Mononuclear cell (primary cell): Measurements from ENCODE around the gene NOL4L. TPM values are rescaled to one million over a fixed set of nuclear protein-coding genes. Genes with fewer than 3 reads are reported as not detected.
"Not testable (repeated sequence)": the region's sequence is repeated elsewhere in the genome, so short reads cannot be mapped to it uniquely, and the experiment has no call there.

Experiments used
- H3K27me3 ChIP-seq: 2 replicates; pipeline ENCODE4 v1.6.0; 2011; ENCODE audit warnings: low read length, control low read depth; ENCODE audit not compliant: insufficient read depth
- H3K4me1 ChIP-seq: 2 replicates; pipeline ENCODE4 v1.5.1; 2011; ENCODE audit warnings: mild to moderate bottlenecking, low read length, control low read depth; ENCODE audit not compliant: insufficient read depth
- H3K4me3 ChIP-seq: 2 replicates; pipeline ENCODE4 v1.5.1; 2011; ENCODE audit warnings: mild to moderate bottlenecking, low read length, moderate library complexity
- H3K9me3 ChIP-seq: 2 replicates; pipeline ENCODE4 v1.5.1; 2011; ENCODE audit warnings: low read depth, mild to moderate bottlenecking, control low read depth, low read length
- total RNA-seq: library from RNA; depleted of rRNA; stranded (reverse); fragments of >200 nt; gene quantifications from one replicate; pipeline ENCODE4 v1.2.3, GENCODE V29; 2012

The NOL4L gene
- total RNA-seq, 1 donor: 26.2 TPM

GRCh38 chr20:32578062-32578461, 7.1 kb downstream of the NOL4L start:
- peaks cover 48% of the 10 kb centered on the region for H3K4me1 ChIP-seq
- H3K4me3 ChIP-seq, H3K9me3 ChIP-seq, H3K27me3 ChIP-seq: not testable (repeated sequence)

GRCh38 chr20:32577657-32578056, 7.5 kb downstream of the NOL4L start:
- no peak overlapping the region for H3K4me3 ChIP-seq

DNA sequence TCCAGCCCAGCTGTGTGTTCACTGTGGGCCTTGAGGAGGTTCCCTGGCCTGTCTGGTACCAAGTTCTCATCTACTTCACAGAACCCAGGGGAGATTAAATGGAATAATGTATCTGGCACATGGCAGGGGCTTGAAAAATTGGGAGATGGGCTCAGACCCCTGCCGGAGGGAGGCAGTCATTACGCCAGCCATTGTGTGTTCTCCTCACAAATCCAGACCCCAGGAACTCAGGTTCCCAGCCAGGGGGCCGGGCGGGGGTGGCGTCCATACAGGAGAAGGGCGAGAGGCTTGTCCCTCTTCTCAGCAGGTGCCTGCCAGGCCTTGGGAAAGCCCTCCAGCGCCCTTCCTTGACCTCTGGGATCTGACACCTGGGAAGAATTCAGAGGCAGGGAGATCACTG, 8.1 kb downstream of the NOL4L start:
- Histone ChIP-seq H3K9me3 (no peaks in the 10 kb centered on the region), H3K27me3 (no peaks in the 10 kb centered on the region), H3K4me1 (peaks cover 38% of the 10 kb centered on the region), H3K4me3 (no peak overlapping the region)

More at GRCh38 chr20:32577657-32578056, 7.5 kb downstream of the NOL4L start:
- Histone ChIP-seq H3K9me3 (no peaks in the 10 kb centered on the region), H3K27me3 (no peaks in the 10 kb centered on the region), H3K4me1 (peaks cover 44% of the 10 kb centered on the region)

DNA sequence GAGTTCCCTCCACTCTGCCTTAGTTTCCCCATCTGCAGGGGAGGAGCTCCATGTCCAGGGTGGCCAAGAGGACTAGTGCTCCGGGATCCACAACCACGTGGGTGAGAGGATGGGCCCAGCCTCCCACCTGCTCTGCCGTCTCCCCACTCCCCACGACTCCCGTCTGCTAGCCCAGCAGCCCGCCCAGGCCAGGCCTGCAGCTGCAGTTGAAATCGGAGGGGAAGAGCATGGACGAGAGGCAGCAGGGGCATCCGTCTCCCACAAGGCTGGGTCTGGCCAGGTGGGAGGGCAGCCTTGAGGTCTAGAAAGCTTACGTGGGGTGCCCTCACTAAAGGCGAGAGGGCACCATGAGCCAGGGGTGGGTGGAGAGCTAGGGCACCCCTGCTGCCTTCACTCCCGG, 8.6 kb downstream of the NOL4L start:
- H3K27me3 ChIP-seq: no peaks in the 10 kb centered on the region
- H3K4me3 ChIP-seq: no peak overlapping the region
- H3K9me3 ChIP-seq: no peaks in the 10 kb centered on the region
- H3K4me1 ChIP-seq: peaks cover 38% of the 10 kb centered on the region

- Histone ChIP-seq H3K27me3 (no peaks in the 10 kb centered on the region), H3K4me1 (peaks cover 38% of the 10 kb centered on the region), H3K4me3 (no peak overlapping the region), H3K9me3 (no peaks in the 10 kb centered on the region)
Measured at GRCh38 chr20:32575805-32576204, 9.3 kb downstream of the NOL4L start.

DNA sequence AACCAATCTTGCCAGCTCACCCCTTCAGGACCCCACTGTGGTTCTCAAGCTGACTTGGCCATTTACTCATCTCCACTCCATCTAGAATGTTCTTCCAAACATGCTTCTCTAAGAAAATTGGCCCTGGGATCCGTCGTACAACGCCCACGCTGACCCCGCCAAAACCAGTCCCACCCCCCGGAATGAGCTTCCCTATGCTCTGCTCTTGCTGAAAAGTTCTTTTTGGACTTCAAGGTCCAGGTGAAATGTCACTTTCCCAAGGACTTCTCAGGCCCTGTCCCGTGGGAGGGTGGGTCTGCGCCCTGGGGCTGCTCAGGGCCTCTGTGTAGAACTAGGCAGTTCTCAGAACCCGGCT, 9.9 kb downstream of the NOL4L start:
- peaks cover 38% of the 10 kb centered on the region for H3K4me1 ChIP-seq
- H3K9me3 ChIP-seq: no peaks in the 10 kb centered on the region
- no peak overlapping the region for H3K4me3 ChIP-seq
- H3K27me3 ChIP-seq: no peaks in the 10 kb centered on the region

- Histone ChIP-seq H3K4me1 (peaks cover 40% of the 10 kb centered on the region), H3K4me3 (no peak overlapping the region), H3K27me3 (no peaks in the 10 kb centered on the region), H3K9me3 (no peaks in the 10 kb centered on the region)
Measured at GRCh38 chr20:32574296-32575226, 10.6 kb downstream of the NOL4L start.

GRCh38 chr20:32573167-32573851, 11.8 kb downstream of the NOL4L start:
- no peak overlapping the region for H3K4me3 ChIP-seq
- peaks cover 52% of the 10 kb centered on the region for H3K4me1 ChIP-seq
- H3K9me3 ChIP-seq: no peaks in the 10 kb centered on the region
- H3K27me3 ChIP-seq: no peaks in the 10 kb centered on the region

GRCh38 chr20:32572271-32572968, 12.7 kb downstream of the NOL4L start:
- Histone ChIP-seq H3K9me3 (no peaks in the 10 kb centered on the region), H3K4me3 (no peak overlapping the region), H3K27me3 (no peaks in the 10 kb centered on the region), H3K4me1 (peaks cover 60% of the 10 kb centered on the region)

DNA sequence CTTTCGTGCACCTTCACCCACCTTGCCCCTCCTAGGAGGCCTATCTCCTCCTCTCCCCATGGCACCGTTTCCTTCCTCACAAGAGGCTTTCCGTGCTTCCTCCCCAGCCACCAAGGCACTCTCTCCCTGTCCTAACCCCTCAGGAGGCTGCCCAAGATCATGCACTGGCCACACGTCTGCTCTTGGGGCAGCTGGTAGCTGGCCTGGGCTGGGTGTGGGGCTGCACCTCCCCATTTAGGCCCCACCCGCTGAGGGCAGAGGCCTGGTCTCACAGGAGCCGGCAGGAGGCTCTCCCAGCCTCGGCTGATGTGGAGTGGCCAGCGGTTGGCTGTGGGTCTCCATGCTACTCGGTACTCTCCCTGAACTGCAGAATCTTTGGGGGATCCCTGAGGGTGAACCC, 13.6 kb downstream of the NOL4L start:
- H3K4me3 ChIP-seq: no peak overlapping the region
- no peaks in the 10 kb centered on the region for H3K27me3 ChIP-seq
- H3K4me1 ChIP-seq: peaks cover 68% of the 10 kb centered on the region
- H3K9me3 ChIP-seq: no peaks in the 10 kb centered on the region

GRCh38 chr20:32570401-32571190, 14.5 kb downstream of the NOL4L start:
- Histone ChIP-seq H3K4me3 (no peak overlapping the region), H3K9me3 (no peaks in the 10 kb centered on the region), H3K27me3 (no peaks in the 10 kb centered on the region), H3K4me1 (peaks cover 78% of the 10 kb centered on the region)

- Histone ChIP-seq H3K27me3 (no peaks in the 10 kb centered on the region), H3K4me3 (no peak overlapping the region), H3K9me3 (no peaks in the 10 kb centered on the region), H3K4me1 (peaks cover 80% of the 10 kb centered on the region)
Measured at GRCh38 chr20:32569380-32570305, 15.5 kb downstream of the NOL4L start.

DNA sequence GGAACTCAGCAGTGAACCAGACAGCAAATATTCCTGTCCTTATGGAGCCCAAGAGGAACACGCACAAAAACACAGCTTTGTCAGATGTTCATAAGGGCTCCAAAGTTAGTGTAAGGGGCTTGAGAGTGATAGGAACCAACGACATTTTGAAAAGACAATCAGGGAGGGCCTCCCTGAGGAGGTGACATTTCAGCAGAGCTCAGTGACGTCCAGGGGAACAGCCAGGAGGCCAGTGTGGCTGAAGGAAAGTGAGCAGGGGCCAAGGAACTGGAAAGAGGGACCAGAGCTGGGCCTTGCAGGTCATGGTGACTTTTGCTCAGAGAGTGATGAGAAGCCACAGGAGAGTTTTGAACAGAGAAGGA, 16.1 kb downstream of the NOL4L start:
- Histone ChIP-seq H3K9me3 (no peaks in the 10 kb centered on the region), H3K27me3 (no peaks in the 10 kb centered on the region), H3K4me3 (no peak overlapping the region), H3K4me1 (peaks cover 77% of the 10 kb centered on the region)
